ENCODE results near the gene HEMK1. TPM values are rescaled to one million over a fixed set of nuclear protein-coding genes. Genes with fewer than 3 reads are reported as not detected.

The HEMK1 gene
- total RNA-seq, 2 donors from 2014 or later: 8.5 to 17.1 TPM

- no peaks in the 10 kb centered on the region for H3K9me3 ChIP-seq
- intact Hi-C loops (cut with DNase I): no loop called here
- no peak overlapping the region for H3K27ac ChIP-seq
- no peaks in the 10 kb centered on the region for H3K4me1 ChIP-seq (replicated peaks)
- TF ChIP-seq CTCF (IDR thresholded peaks at IDR 0.05) (no peak), POLR2AphosphoS5 (IDR thresholded peaks at IDR 0.05) (no peak), POLR2A (IDR thresholded peaks at IDR 0.05) (no peak)
- no peaks in the 10 kb centered on the region for H3K27me3 ChIP-seq (replicated peaks; ENCODE audit: insufficient read depth)
- H3K4me3 ChIP-seq: no peak overlapping the region
- DNase-seq (ENCODE audit: low spot score): no peak
- WGBS: 47% methylated on average over 9 of the region's 9 CpGs
- no peaks in the 10 kb centered on the region for H3K36me3 ChIP-seq
Observed at GRCh38 chr3:50551054-50551659, 18.2 kb upstream of the HEMK1 start.

GRCh38 chr3:50551681-50552435 lies 17.5 kb upstream of the HEMK1 start:
- intact Hi-C loops (cut with DNase I): no loop called here
- WGBS: 65% methylated on average over 7 of the region's 7 CpGs
- no peak for DNase-seq (ENCODE audit: low spot score)

DNA sequence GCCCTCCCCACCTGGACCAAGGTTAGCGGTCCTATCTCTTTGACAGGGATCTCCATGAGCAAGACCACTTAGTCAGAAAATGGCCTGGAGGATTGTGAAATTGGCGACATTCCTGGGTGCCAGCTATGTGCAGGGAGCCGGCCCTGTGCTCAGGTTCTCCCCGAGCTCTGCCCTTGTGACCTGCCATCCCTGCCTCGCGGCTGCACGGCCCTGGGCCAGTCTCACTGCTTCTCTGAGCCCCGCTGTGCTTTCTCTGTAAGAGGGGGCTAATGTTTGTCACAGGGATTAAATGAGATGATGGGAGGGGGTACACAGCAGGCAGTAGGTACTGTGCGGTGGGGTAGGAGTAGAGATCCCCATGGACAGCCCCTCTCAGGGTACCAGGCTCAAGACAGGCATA lies 16.7 kb upstream of the HEMK1 start:
- H3K27me3 ChIP-seq (replicated peaks; ENCODE audit: insufficient read depth): no peaks in the 10 kb centered on the region
- no peaks in the 10 kb centered on the region for H3K36me3 ChIP-seq
- no peaks in the 10 kb centered on the region for H3K9me3 ChIP-seq
- no peaks in the 10 kb centered on the region for H3K4me1 ChIP-seq (replicated peaks)
- H3K27ac ChIP-seq: no peak overlapping the region
- intact Hi-C loops (cut with DNase I): no loop called here
- no peak for DNase-seq (ENCODE audit: low spot score)
- 84% methylated on average over 9 of the region's 9 CpGs for WGBS
- no peak overlapping the region for H3K4me3 ChIP-seq
- TF ChIP-seq CTCF (IDR thresholded peaks at IDR 0.05) (no peak), POLR2AphosphoS5 (IDR thresholded peaks at IDR 0.05) (no peak), POLR2A (IDR thresholded peaks at IDR 0.05) (no peak)

More at GRCh38 chr3:50551681-50552435, 17.5 kb upstream of the HEMK1 start:
- Histone ChIP-seq H3K27ac (no peak overlapping the region), H3K36me3 (no peaks in the 10 kb centered on the region), H3K4me3 (no peak overlapping the region), H3K27me3 (replicated peaks; ENCODE audit: insufficient read depth) (no peaks in the 10 kb centered on the region), H3K4me1 (replicated peaks) (no peaks in the 10 kb centered on the region), H3K9me3 (no peaks in the 10 kb centered on the region)
- TF ChIP-seq POLR2AphosphoS5 (IDR thresholded peaks at IDR 0.05) (no peak), CTCF (IDR thresholded peaks at IDR 0.05) (peak in 2 of 4 experiments; percentile 13 to 33), POLR2A (IDR thresholded peaks at IDR 0.05) (no peak)

DNA sequence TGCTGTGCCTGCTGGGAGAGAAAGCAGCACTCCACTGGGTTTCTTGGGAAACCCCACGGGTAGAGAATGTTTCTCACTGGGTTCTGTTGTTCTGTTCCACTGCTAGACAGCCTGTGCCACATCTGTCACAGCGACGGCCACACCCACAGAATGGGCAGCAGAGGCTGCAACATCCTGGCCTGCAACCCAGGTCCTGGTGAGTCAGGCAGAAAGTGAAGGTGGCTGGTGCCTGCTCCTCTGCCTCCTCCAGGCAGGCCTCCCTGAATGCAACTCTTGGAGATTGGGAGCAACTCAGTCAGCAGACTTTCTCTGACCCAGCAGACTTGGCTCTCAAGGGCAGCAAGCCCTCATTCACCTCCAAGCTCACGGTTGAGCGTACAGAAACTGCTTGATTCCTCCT lies 14.8 kb upstream of the HEMK1 start:
- intact Hi-C loops (cut with DNase I): no loop called here
- WGBS: 74% methylated on average over 5 of the region's 5 CpGs

More for the DNA sequence above, 14.8 kb upstream of the HEMK1 start:
- H3K36me3 ChIP-seq: no peaks in the 10 kb centered on the region
- H3K4me3 ChIP-seq: no peak overlapping the region
- DNase-seq (ENCODE audit: low spot score): no peak
- no peak overlapping the region for H3K27ac ChIP-seq
- TF ChIP-seq CTCF (IDR thresholded peaks at IDR 0.05) (no peak), POLR2AphosphoS5 (IDR thresholded peaks at IDR 0.05) (no peak), POLR2A (IDR thresholded peaks at IDR 0.05) (no peak)
- no peaks in the 10 kb centered on the region for H3K4me1 ChIP-seq (replicated peaks)
- no peaks in the 10 kb centered on the region for H3K9me3 ChIP-seq
- H3K27me3 ChIP-seq (replicated peaks; ENCODE audit: insufficient read depth): no peaks in the 10 kb centered on the region

Measured in prostate gland (tissue), 2 donors.